SK-N-SH treated with all-trans-retinoic acid at 6 μM for 48 hours (cell line): Measurements from ENCODE around the gene MCUR1.

ENCODE experiments used
- ATAC-seq: fragments of 200-7000 bp; cut with Tn5 transposase; 3 replicates; pipeline ENCODE4 v1.9.1; 2020; ENCODE audit warnings: mild to moderate bottlenecking, moderate library complexity
- ARNTL ChIP-seq: fragments of 450-650 bp; formaldehyde crosslinking; IDR thresholded peaks from 2 replicates; pipeline ENCODE4 v1.5.0; 2020; ENCODE audit warnings: low read depth, mild to moderate bottlenecking, moderate library complexity, borderline replicate concordance
- BACH2 ChIP-seq: fragments of 250-450 bp; sonication (Bioruptor Pico); IDR thresholded peaks from 2 replicates; pipeline ENCODE4 v1.9.0; 2021; ENCODE audit warnings: mild to moderate bottlenecking, borderline replicate concordance
- CREB5 ChIP-seq: fragments of 250-450 bp; sonication (Bioruptor Pico); IDR thresholded peaks from 2 replicates; pipeline ENCODE4 v1.5.1; 2020; ENCODE audit warnings: low read depth, mild to moderate bottlenecking, moderate library complexity
- CSRNP3 ChIP-seq: fragments of 250-450 bp; sonication (Bioruptor Pico); IDR thresholded peaks from 2 replicates; pipeline ENCODE4 v1.5.1; 2021; ENCODE audit warnings: mild to moderate bottlenecking, moderate library complexity
- ESRRG ChIP-seq: fragments of 250-450 bp; sonication (Bioruptor Pico); IDR thresholded peaks from 2 replicates; pipeline ENCODE4 v1.6.1; 2021; ENCODE audit warnings: mild to moderate bottlenecking
- ISL1 ChIP-seq: fragments of 250-450 bp; sonication (Bioruptor Pico); IDR thresholded peaks from 2 replicates; pipeline ENCODE4 v2.1.2; 2022; ENCODE audit warnings: mild to moderate bottlenecking, moderate library complexity
- PATZ1 ChIP-seq: fragments of 250-450 bp; sonication (Bioruptor Pico); IDR thresholded peaks from 2 replicates; pipeline ENCODE4 v1.8.0; 2020; ENCODE audit warnings: mild to moderate bottlenecking, moderate library complexity, borderline replicate concordance
- PPARA ChIP-seq: fragments of 250-450 bp; sonication (Bioruptor Pico); IDR thresholded peaks from 2 replicates; pipeline ENCODE4 v1.5.0; 2020; ENCODE audit warnings: mild to moderate bottlenecking, borderline replicate concordance
- RARB ChIP-seq: fragments of 250-450 bp; sonication (Bioruptor Pico); IDR thresholded peaks from 2 replicates; pipeline ENCODE4 v1.8.0; 2021; ENCODE audit warnings: mild to moderate bottlenecking, moderate library complexity
- SNAI2 ChIP-seq: fragments of 250-450 bp; sonication (Bioruptor Pico); IDR thresholded peaks from 2 replicates; pipeline ENCODE4 v1.5.0; 2020; ENCODE audit warnings: mild to moderate bottlenecking, moderate library complexity
- TCF4 ChIP-seq: fragments of 250-450 bp; sonication (Bioruptor Pico); IDR thresholded peaks from 2 replicates; pipeline ENCODE4 v1.8.0; 2021; ENCODE audit warnings: mild to moderate bottlenecking, moderate library complexity, borderline replicate concordance
- TOX ChIP-seq: fragments of 250-450 bp; sonication (Bioruptor Pico); IDR thresholded peaks from 2 replicates; pipeline ENCODE4 v1.8.0; 2021; ENCODE audit warnings: mild to moderate bottlenecking, moderate library complexity, borderline replicate concordance
- ZC3H10 ChIP-seq: fragments of 250-450 bp; sonication (Bioruptor Pico); IDR thresholded peaks from 2 replicates; pipeline ENCODE4 v1.5.1; 2021; ENCODE audit warnings: mild to moderate bottlenecking, moderate library complexity
- ZFP30 ChIP-seq: fragments of 450-650 bp; formaldehyde crosslinking; IDR thresholded peaks from 2 replicates; pipeline ENCODE4 v1.5.0; 2022; ENCODE audit warnings: mild to moderate bottlenecking, moderate library complexity
- ZNF565 ChIP-seq: fragments of 450-650 bp; formaldehyde crosslinking; conservative IDR thresholded peaks from 2 replicates; pipeline ENCODE4 v1.5.0; 2020; ENCODE audit warnings: low read depth, mild to moderate bottlenecking, moderate library complexity
- ZNF70 ChIP-seq: fragments of 450-650 bp; formaldehyde crosslinking; IDR thresholded peaks from 2 replicates; pipeline ENCODE4 v1.5.0; 2020; ENCODE audit warnings: mild to moderate bottlenecking, moderate library complexity
- ZNF8 ChIP-seq: fragments of 450-650 bp; formaldehyde crosslinking; IDR thresholded peaks from 2 replicates; pipeline ENCODE4 v1.5.0; 2020; ENCODE audit warnings: mild to moderate bottlenecking, moderate library complexity

The MCUR1 gene

GRCh38 chr6:13813621-13814175 lies 659 bp downstream of the MCUR1 start (continued):
- no peak for TF ChIP-seq CSRNP3 (CRISPR knock-in tag)
- TF ChIP-seq SNAI2 (CRISPR knock-in tag) = no peak
- TF ChIP-seq, all 23 proteins: peak for 0

- TF ChIP-seq ZNF70 (CRISPR knock-in tag) (no peak), ESRRG (CRISPR knock-in tag) (no peak), PPARA (no peak), TOX (CRISPR knock-in tag) (no peak), PATZ1 (CRISPR knock-in tag) (no peak)
- no peak for ATAC-seq
Observed at GRCh38 chr6:13813026-13813425, 1.3 kb downstream of the MCUR1 start.

GRCh38 chr6:13812359-13812642 lies 2.1 kb downstream of the MCUR1 start:
- TF ChIP-seq TCF4 (CRISPR knock-in tag) (no peak), SNAI2 (CRISPR knock-in tag) (no peak), ZNF565 (CRISPR knock-in tag) (no peak), ZNF8 (CRISPR knock-in tag) (no peak)
- no peak for ATAC-seq

- no peak for ATAC-seq
- TF ChIP-seq SNAI2 (CRISPR knock-in tag) (no peak), PATZ1 (CRISPR knock-in tag) (no peak), ZNF565 (CRISPR knock-in tag) (no peak), ISL1 (no peak), PPARA (no peak), RARB (no peak), ZFP30 (CRISPR knock-in tag) (no peak), TOX (CRISPR knock-in tag) (no peak), ZNF8 (CRISPR knock-in tag) (no peak), ZC3H10 (CRISPR knock-in tag) (no peak), ZNF70 (CRISPR knock-in tag) (no peak), CREB5 (CRISPR knock-in tag) (no peak), ARNTL (CRISPR knock-in tag) (no peak), CSRNP3 (CRISPR knock-in tag) (no peak), BACH2 (CRISPR knock-in tag) (no peak)
Observed at GRCh38 chr6:13811627-13812358, 2.6 kb downstream of the MCUR1 start.
